Measurements from ENCODE around the gene KCNN4.

DNA sequence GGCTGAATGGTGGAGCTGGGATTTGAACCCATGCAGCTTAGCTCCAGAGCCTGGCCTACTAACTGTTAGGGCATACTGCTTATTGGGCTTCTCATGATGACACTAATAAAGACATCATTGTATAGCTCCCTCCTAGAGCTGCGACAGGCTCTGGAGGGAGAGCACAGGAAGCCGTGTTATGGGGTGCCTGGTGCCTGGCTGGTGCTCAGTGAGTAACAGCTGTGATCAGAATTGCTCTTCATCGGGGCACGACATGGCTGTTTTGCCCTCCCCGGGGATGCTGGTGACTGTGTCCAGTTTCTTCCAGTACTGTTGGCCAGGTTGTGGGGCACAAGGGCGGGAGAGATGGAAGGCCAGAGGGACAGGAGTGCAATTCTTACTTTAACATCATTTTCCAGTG is 16.3 kb upstream of the KCNN4 start:
- TF ChIP-seq, protein P1, sequence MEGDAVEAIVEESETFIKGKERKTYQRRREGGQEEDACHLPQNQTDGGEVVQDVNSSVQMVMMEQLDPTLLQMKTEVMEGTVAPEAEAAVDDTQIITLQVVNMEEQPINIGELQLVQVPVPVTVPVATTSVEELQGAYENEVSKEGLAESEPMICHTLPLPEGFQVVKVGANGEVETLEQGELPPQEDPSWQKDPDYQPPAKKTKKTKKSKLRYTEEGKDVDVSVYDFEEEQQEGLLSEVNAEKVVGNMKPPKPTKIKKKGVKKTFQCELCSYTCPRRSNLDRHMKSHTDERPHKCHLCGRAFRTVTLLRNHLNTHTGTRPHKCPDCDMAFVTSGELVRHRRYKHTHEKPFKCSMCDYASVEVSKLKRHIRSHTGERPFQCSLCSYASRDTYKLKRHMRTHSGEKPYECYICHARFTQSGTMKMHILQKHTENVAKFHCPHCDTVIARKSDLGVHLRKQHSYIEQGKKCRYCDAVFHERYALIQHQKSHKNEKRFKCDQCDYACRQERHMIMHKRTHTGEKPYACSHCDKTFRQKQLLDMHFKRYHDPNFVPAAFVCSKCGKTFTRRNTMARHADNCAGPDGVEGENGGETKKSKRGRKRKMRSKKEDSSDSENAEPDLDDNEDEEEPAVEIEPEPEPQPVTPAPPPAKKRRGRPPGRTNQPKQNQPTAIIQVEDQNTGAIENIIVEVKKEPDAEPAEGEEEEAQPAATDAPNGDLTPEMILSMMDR (IDR thresholded peaks at IDR 0.05; ENCODE audit: poor library complexity): no peak
- no peak for TF ChIP-seq EZH2 (IDR thresholded peaks at IDR 0.05; ENCODE audit: borderline replicate concordance)
- no peak for TF ChIP-seq EZH2phosphoT487 (IDR thresholded peaks at IDR 0.05; ENCODE audit: low read depth, severe bottlenecking, unreplicated experiment)
